GM12874 (cell line): ENCODE measurements around the gene UTP11.

ENCODE experiments used
- TF ChIP-seq, protein P1 (sequence below): IDR thresholded peaks from 2 replicates; pipeline ENCODE4 v1.5.1; 2011; ENCODE audit warnings: low read depth, mild to moderate bottlenecking, control low read depth, low read length, moderate library complexity; ENCODE audit not compliant: insufficient read depth

UTP11 gene

GRCh38 chr1:37989361-37989930 lies 23.1 kb upstream of the UTP11 start:
- TF ChIP-seq, protein P1, sequence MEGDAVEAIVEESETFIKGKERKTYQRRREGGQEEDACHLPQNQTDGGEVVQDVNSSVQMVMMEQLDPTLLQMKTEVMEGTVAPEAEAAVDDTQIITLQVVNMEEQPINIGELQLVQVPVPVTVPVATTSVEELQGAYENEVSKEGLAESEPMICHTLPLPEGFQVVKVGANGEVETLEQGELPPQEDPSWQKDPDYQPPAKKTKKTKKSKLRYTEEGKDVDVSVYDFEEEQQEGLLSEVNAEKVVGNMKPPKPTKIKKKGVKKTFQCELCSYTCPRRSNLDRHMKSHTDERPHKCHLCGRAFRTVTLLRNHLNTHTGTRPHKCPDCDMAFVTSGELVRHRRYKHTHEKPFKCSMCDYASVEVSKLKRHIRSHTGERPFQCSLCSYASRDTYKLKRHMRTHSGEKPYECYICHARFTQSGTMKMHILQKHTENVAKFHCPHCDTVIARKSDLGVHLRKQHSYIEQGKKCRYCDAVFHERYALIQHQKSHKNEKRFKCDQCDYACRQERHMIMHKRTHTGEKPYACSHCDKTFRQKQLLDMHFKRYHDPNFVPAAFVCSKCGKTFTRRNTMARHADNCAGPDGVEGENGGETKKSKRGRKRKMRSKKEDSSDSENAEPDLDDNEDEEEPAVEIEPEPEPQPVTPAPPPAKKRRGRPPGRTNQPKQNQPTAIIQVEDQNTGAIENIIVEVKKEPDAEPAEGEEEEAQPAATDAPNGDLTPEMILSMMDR: no peak

- TF ChIP-seq, protein P1: no peak
These were observed 17.5 kb upstream of the UTP11 start for GRCh38 chr1:37994886-37995566.

DNA sequence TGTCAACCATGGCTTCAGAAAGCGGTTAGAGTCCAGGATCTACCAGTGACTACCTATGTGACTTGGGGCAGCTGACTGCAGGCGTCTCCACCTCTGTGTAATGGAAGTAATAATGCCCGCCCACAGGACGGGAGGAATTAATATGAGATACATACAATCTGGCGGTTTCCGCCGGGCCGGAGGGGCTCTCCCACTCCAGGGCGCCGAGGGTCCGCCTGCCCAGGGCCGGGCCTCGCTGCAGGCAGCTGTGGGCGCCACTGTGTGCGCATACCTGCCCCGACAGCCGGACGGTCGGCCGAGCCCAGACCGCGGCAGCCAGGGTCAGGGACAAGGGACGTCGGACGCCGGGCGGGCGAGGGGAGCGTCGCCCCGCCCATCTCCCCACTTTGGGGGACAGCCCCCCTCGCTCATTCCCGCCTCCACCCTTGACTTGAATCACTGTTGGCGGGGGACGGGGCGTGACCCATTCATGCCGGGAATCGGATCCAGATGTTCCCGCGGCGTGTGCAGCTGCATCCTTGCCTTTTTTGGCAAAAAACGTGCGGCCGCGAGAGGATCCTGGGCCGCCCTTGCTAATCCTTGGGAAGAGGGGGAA lies 16.7 kb upstream of the UTP11 start:
- TF ChIP-seq, protein P1: no peak

DNA sequence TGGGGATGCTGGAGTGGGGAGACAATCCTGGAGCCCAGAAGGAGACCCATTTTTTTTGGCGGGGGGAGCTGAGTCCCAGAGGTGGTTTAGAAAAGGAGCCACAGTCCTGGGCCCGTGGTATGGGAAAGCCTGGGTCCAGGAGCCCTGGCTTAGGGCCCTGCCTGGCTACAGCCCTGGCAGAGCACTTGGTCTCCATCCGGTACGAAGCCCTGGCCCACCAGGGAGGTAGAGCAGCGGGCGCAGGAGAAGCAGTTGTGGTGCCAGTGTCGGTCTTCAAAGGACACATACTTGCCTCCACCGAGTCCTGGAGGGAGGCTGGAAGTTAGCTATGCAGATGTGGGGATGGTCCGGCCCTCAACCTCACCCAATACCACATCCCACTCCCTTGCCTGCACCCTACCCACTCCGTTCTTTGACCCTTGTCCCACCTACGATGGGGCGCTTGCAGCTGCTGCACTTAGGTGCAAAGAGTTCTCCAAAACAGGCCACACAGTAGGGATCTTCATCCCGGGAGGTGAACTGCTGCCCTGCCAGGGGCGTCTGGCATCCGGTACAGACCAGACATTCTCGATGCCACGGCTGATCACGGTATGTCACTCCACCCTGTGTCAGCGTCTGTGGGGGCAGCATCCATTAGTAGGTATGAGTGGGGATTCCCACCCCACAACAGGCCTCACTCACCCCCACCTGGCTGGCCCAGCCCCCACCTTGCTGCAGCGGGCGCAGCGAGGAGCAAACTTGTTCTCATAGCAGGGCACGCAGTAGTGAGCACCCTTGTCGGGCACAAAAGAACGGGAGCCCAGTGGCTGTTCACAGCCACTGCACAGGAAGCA lies 15.1 kb upstream of the UTP11 start:
- TF ChIP-seq, protein P1: no peak

DNA sequence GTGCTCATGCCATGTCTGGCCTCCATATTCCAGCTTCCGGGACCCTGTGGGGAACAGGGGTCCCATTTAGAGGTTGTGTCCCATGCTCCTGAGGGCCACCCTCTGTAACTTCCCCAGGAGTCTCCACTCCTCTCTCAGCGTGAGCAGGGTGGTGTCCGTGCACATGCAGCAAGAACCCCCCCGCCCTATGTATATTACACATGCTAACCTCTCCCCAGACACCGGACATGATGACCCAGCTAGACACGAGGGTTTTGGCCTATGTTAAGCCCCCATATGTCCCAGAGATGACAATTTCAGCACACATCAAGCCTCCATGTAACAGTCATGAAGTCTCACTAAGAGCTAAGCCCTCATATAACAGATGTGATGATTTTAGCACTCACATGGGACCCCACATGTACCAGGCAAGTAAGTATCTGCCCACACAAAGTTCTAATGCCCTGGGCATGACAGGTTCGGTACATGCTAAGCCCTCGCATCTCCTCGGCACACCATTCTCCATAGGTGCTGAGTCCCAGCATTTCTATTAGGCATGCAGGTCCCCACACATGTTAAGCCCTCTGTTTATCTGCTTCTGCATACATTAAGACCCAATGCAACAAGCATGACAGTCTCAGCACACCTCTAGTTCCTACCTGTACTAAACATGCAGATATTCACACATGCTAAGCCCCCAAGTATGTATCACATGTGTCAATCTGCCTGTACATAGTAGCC lies 14.3 kb upstream of the UTP11 start:
- TF ChIP-seq, protein P1: no peak

- TF ChIP-seq, protein P1: no peak
These were observed 13.6 kb upstream of the UTP11 start for GRCh38 chr1:37998913-37999429.
